Loucy (cell line): Measurements from ENCODE around the gene CTNNBIP1.

Source experiments
- H2AFZ ChIP-seq: fragments of 200-600 bp; sonication (generic); 2 replicates; pipeline ENCODE4 v1.6.0; 2016; ENCODE audit warnings: antibody characterized with exemption, mild to moderate bottlenecking, low read length, moderate library complexity
- H3F3A ChIP-seq: fragments of 200-600 bp; 2 replicates; pipeline ENCODE4 v1.6.0; 2016; ENCODE audit warnings: antibody characterized with exemption, low read depth, mild to moderate bottlenecking
- H3K27me3 ChIP-seq: fragments of 200-600 bp; sonication (generic); 2 replicates; pipeline ENCODE4 v1.6.1; 2014; ENCODE audit warnings: low read length, mild to moderate bottlenecking; ENCODE audit not compliant: insufficient read depth, poor library complexity, severe bottlenecking
- H3K36me3 ChIP-seq: fragments of 200-600 bp; sonication (generic); 2 replicates; pipeline ENCODE4 v1.6.1; 2016; ENCODE audit warnings: low read length; ENCODE audit not compliant: insufficient read depth
- H3K4me1 ChIP-seq: fragments of 200-600 bp; sonication (generic); 2 replicates; pipeline ENCODE4 v1.5.1; 2014; ENCODE audit warnings: low read length, mild to moderate bottlenecking; ENCODE audit not compliant: insufficient read depth, poor library complexity, severe bottlenecking
- H3K4me2 ChIP-seq: fragments of 200-600 bp; sonication (generic); 2 replicates; pipeline ENCODE4 v1.6.0; 2014; ENCODE audit warnings: antibody characterized with exemption, low read length, low read depth, mild to moderate bottlenecking; ENCODE audit not compliant: poor library complexity, severe bottlenecking
- H3K4me3 ChIP-seq: fragments of 200-600 bp; sonication (generic); 2 replicates; pipeline ENCODE4 v1.5.1; 2014; ENCODE audit warnings: low read length, mild to moderate bottlenecking, mixed read lengths; ENCODE audit not compliant: poor library complexity, severe bottlenecking
- H3K79me2 ChIP-seq: fragments of 200-600 bp; sonication (generic); 2 replicates; pipeline ENCODE4 v1.6.1; 2014; ENCODE audit warnings: low read length; ENCODE audit not compliant: insufficient read depth
- H3K9ac ChIP-seq: fragments of 200-600 bp; sonication (generic); 2 replicates; pipeline ENCODE4 v1.6.0; 2014; ENCODE audit warnings: mild to moderate bottlenecking, low read depth, low read length, moderate library complexity; ENCODE audit not compliant: poor library complexity, severe bottlenecking
- H3K9me2 ChIP-seq: fragments of 200-600 bp; sonication (generic); replicated peaks from 2 replicates; pipeline ENCODE4 v1.6.1; 2016; ENCODE audit warnings: low read depth, low read length, mixed read lengths
- H3K9me3 ChIP-seq: fragments of 200-600 bp; sonication (generic); 2 replicates; pipeline ENCODE4 v1.6.1; 2014; ENCODE audit warnings: mild to moderate bottlenecking, antibody characterized with exemption, low read length, low read depth; ENCODE audit not compliant: insufficient read depth
- H4K20me1 ChIP-seq: fragments of 200-600 bp; sonication (generic); 2 replicates; pipeline ENCODE4 v1.6.0; 2014; ENCODE audit warnings: antibody characterized with exemption, low read length, mild to moderate bottlenecking; ENCODE audit not compliant: insufficient read depth, poor library complexity, severe bottlenecking
- CTCF ChIP-seq: fragments of 200-600 bp; sonication (generic); conservative IDR thresholded peaks from 2 replicates; pipeline ENCODE4 v1.5.1; 2014; ENCODE audit warnings: mild to moderate bottlenecking, antibody characterized with exemption, low read length
- EZH2phosphoT487 ChIP-seq: fragments of 200-600 bp; IDR thresholded peaks from 2 replicates; pipeline ENCODE4 v1.6.1; 2018; ENCODE audit warnings: antibody characterized with exemption, mild to moderate bottlenecking, moderate library complexity, borderline replicate concordance

CTNNBIP1 gene

GRCh38 chr1:9873992-9874391 is 36.1 kb downstream of the CTNNBIP1 start:
- H3K79me2 ChIP-seq: no peaks in the 10 kb centered on the region
- H3K4me1 ChIP-seq: peaks cover 3% of the 10 kb centered on the region
- no peaks in the 10 kb centered on the region for H4K20me1 ChIP-seq
- no peaks in the 10 kb centered on the region for H3K27me3 ChIP-seq
- H3K4me2 ChIP-seq: no peak overlapping the region
- no peak overlapping the region for H3K9ac ChIP-seq
- H3K36me3 ChIP-seq: peaks cover 10% of the 10 kb centered on the region; the same call in 1 of the 2 replicates
- H3K9me2 ChIP-seq: no peaks in the 10 kb centered on the region
- H3K4me3 ChIP-seq: no peak overlapping the region
- no peak overlapping the region for H2AFZ ChIP-seq
- H3K9me3 ChIP-seq: no peaks in the 10 kb centered on the region
- TF ChIP-seq CTCF: no peak
- no peak for TF ChIP-seq EZH2phosphoT487
- H3F3A ChIP-seq: no peaks in the 10 kb centered on the region

GRCh38 chr1:9873385-9873784 is 36.7 kb downstream of the CTNNBIP1 start:
- Histone ChIP-seq H3F3A (no peaks in the 10 kb centered on the region), H3K9ac (no peak overlapping the region), H3K9me2 (no peaks in the 10 kb centered on the region), H3K4me3 (no peak overlapping the region), H4K20me1 (no peaks in the 10 kb centered on the region), H3K27me3 (no peaks in the 10 kb centered on the region), H3K4me1 (peaks cover 3% of the 10 kb centered on the region), H3K36me3 (peaks cover 10% of the 10 kb centered on the region; the same call in 1 of the 2 replicates), H3K79me2 (no peaks in the 10 kb centered on the region), H2AFZ (no peak overlapping the region), H3K4me2 (no peak overlapping the region), H3K9me3 (no peaks in the 10 kb centered on the region)
- TF ChIP-seq CTCF (no peak), EZH2phosphoT487 (no peak)

GRCh38 chr1:9872430-9873165 is 37.5 kb downstream of the CTNNBIP1 start:
- H3K4me3 ChIP-seq: no peak overlapping the region
- H3K4me2 ChIP-seq: no peak overlapping the region
- H3K79me2 ChIP-seq: no peaks in the 10 kb centered on the region
- peaks cover 10% of the 10 kb centered on the region; the same call in 1 of the 2 replicates for H3K36me3 ChIP-seq
- no peak for TF ChIP-seq EZH2phosphoT487
- no peak for TF ChIP-seq CTCF
- no peaks in the 10 kb centered on the region for H3F3A ChIP-seq
- no peaks in the 10 kb centered on the region for H3K9me3 ChIP-seq
- H3K9me2 ChIP-seq: no peaks in the 10 kb centered on the region
- no peaks in the 10 kb centered on the region for H3K27me3 ChIP-seq
- H2AFZ ChIP-seq: no peak overlapping the region
- peaks cover 3% of the 10 kb centered on the region for H3K4me1 ChIP-seq
- no peaks in the 10 kb centered on the region for H4K20me1 ChIP-seq
- H3K9ac ChIP-seq: no peak overlapping the region
